Psoas muscle (tissue), 8 donors: ENCODE measurements around the gene GPR15LG. TPM values are rescaled to one million over a fixed set of nuclear protein-coding genes. Genes with fewer than 3 reads are reported as not detected.
"Not testable (repeated sequence)": the region's sequence is repeated elsewhere in the genome, so short reads cannot be mapped to it uniquely, and the experiment has no call there.

Experiments used
- ATAC-seq, 4 donors: fragments of 200-7000 bp; cut with Tn5 transposase; one replicate each; pipeline ENCODE4 v1.9.1; 2020; ENCODE audit warnings: moderate library complexity in 3 of 4, mild to moderate bottlenecking in 2 of 4
- DNase-seq, 2 donors: peaks; one replicate each; pipeline ENCODE4 v3.0.0-alpha.2; 2020
- H3K27ac ChIP-seq: fragments of 200-600 bp; one replicate; pipeline ENCODE4 v1.8.0; 2022
- H3K27me3 ChIP-seq, 3 donors: fragments of 200-600 bp in 1 of 3; one replicate each; pipeline versions ENCODE4 v1.6.1 to v1.8.0; 2013 to 2022; ENCODE audit warnings: low read length in 2 of 3, mild to moderate bottlenecking in 2 of 3, moderate library complexity in 1 of 3; ENCODE audit not compliant: insufficient read depth in 3 of 3
- H3K36me3 ChIP-seq, 2 donors: fragments of 200-600 bp in 1 of 2; one replicate each; pipeline versions ENCODE4 v1.6.1 to v1.8.0; 2013 to 2022; ENCODE audit warnings: low read depth in 1 of 2, mild to moderate bottlenecking in 1 of 2, moderate library complexity in 1 of 2; ENCODE audit not compliant: insufficient read depth in 1 of 2
- H3K4me1 ChIP-seq: fragments of 200-600 bp; one replicate; pipeline ENCODE4 v1.8.0; 2022
- H3K4me3 ChIP-seq: fragments of 200-600 bp; one replicate; pipeline ENCODE4 v1.8.0; 2022; ENCODE audit warnings: mild to moderate bottlenecking
- H3K9me3 ChIP-seq: fragments of 200-600 bp; one replicate; pipeline ENCODE4 v1.8.0; 2022
- CTCF ChIP-seq: fragments of 200-600 bp; IDR thresholded peaks from one replicate; pipeline ENCODE4 v1.8.0; 2022; ENCODE audit warnings: antibody characterized with exemption
- WGBS, 3 donors: extraction: QIAGEN DNeasy Blood & Tissue Kit; methylation state at CpG; one replicate each; pipeline versions ENCODE4 v1.1.6 to v1.1.7; 2013; 5-methylcytosine and 5-hydroxymethylcytosine counted together
- intact Hi-C, 2 donors: fragments of 100-400 bp; cut with DNase I; formaldehyde crosslinking; loops; one replicate each; pipeline versions ENCODE4 v1.11.0 to v1.14.2; 2022
- polyA plus RNA-seq, 3 donors: library from polyadenylated mRNA; stranded (reverse); fragments of 200-250 nt; gene quantifications; one replicate each; pipeline ENCODE4 v1.2.3, GENCODE V29; 2013
- total RNA-seq, 4 donors: library from RNA; stranded (reverse); fragmentation: NEBNext Ultra II Directional in 2 of 4; extraction: Animal tissue kit (Norgen Biotek cat#: 25700) in 2 of 4; gene quantifications; one replicate each; pipeline versions ENCODE4 v1.2.1 to v1.2.4, GENCODE V29; 2021 to 2023
- donor health status: healthy with polysubstance abuse.
- donor health status: DM: no; HTN: no; CAD: no; lungs with moderate emphysema.
- donor health status: Bipolar disorder and iron deficiency.
- donor health status: healthy.
- donor health status: DM: yes; HTN: yes; CAD: no.
- donor health status: DM: no; HTN: no; CAD: no.
- donor health status: DM: no; HTN: no; CAD: no.
- donor health status: DM: yes; HTN: yes; CAD: no.

Gene GPR15LG
- total and polyA plus RNA-seq, 7 donors: 0.09 to 0.15 TPM; not detected in 5

DNA sequence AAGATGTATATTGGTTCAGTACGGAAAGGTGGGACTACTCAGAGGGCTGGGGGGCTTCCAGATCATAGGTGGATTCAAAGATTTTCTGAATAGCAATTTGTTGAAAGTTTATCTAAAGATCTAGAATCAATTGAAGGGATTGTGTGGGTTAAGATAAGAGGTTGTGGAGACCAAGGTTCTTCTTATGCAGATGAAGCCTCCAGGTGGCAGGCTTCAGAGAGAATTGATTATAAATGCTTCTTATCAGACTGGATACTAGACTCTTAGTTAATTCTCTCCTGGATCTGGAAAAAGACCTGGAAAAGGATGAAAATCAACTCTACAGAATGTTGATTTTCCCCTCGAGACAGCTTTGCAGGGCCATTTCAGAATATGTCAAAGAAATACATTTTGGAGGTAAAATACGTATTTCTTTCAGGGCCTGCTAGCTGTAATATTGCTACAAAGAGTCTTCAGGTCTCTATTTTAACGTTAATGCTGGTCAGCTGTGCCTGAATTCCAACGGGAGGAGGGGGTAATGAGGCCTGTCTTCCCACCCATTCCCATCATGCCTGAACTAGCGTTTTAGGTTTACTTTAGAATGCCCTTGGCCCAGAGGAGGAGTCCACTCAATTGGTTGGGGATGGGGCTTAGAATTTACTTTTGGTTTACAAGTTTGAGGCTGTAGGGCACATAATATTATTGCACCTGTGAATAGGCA is 12.8 kb upstream of the GPR15LG start:
- no peak for DNase-seq
- no peaks in the 10 kb centered on the region for H3K27me3 ChIP-seq
- H3K4me1 ChIP-seq: no peaks in the 10 kb centered on the region
- intact Hi-C loops: no loop called here
- no peak overlapping the region for H3K4me3 ChIP-seq
- no peak for ATAC-seq
- WGBS, 3 donors: 40 to 47% (median 41%) methylated on average over 6 of the region's 6 CpGs
- no peaks in the 10 kb centered on the region for H3K9me3 ChIP-seq
- no peaks in the 10 kb centered on the region for H3K36me3 ChIP-seq
- H3K27ac ChIP-seq: no peak overlapping the region
- no peak for TF ChIP-seq CTCF

DNA sequence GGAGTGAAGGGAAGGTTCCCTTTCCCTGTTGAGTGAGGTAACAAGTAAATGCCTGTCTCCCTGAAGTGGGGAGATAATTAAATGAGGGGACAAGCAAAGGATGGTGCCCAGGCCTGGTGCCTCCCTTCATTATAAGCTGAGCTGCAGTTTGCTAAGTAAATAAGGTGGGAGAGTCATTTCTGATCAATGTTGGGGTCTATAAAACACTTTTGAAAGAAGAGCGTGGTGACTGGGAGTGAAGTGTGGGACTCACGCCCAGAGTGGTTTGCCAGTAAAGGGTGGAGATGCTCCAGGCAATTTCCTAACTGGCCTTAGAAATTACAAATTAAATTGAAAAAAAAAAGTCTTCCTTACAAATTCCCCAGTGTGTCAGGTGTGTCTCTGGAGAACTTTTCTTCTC is 9.6 kb upstream of the GPR15LG start:
- 44 to 58% (median 55%) methylated on average over 2 of the region's 2 CpGs for WGBS, 3 donors
- no peak for ATAC-seq
- intact Hi-C loops: no loop called here

GRCh38 chr10:84164442-84164841 is 9.2 kb upstream of the GPR15LG start:
- WGBS, 3 donors: 17 to 21% (median 20%) methylated on average over 2 of the region's 2 CpGs
- Histone ChIP-seq H3K9me3 (no peaks in the 10 kb centered on the region), H3K4me1 (no peaks in the 10 kb centered on the region), H3K4me3 (no peak overlapping the region), H3K36me3 (no peaks in the 10 kb centered on the region), H3K27me3 (no peaks in the 10 kb centered on the region), H3K27ac (no peak overlapping the region)
- no peak for ATAC-seq
- no peak for TF ChIP-seq CTCF
- no peak for DNase-seq
- intact Hi-C loops: no loop called here

More for the DNA sequence above, 9.6 kb upstream of the GPR15LG start:
- Histone ChIP-seq H3K4me3 (no peak overlapping the region), H3K4me1 (no peaks in the 10 kb centered on the region), H3K27ac (no peak overlapping the region), H3K27me3 (no peaks in the 10 kb centered on the region), H3K36me3 (no peaks in the 10 kb centered on the region), H3K9me3 (no peaks in the 10 kb centered on the region)
- no peak for TF ChIP-seq CTCF
- DNase-seq: no peak

- no peaks in the 10 kb centered on the region for H3K9me3 ChIP-seq
- no peak for TF ChIP-seq CTCF
- H3K27me3 ChIP-seq: no peaks in the 10 kb centered on the region
- no peak overlapping the region for H3K27ac ChIP-seq
- no peaks in the 10 kb centered on the region for H3K36me3 ChIP-seq
- no peak for DNase-seq
- no peak for ATAC-seq
- 89 to 93% (median 92%) methylated on average over 4 of the region's 4 CpGs for WGBS, 3 donors
- no peaks in the 10 kb centered on the region for H3K4me1 ChIP-seq
- intact Hi-C loops: no loop called here
- no peak overlapping the region for H3K4me3 ChIP-seq
Measured at GRCh38 chr10:84166620-84167288, 6.8 kb upstream of the GPR15LG start.

DNA sequence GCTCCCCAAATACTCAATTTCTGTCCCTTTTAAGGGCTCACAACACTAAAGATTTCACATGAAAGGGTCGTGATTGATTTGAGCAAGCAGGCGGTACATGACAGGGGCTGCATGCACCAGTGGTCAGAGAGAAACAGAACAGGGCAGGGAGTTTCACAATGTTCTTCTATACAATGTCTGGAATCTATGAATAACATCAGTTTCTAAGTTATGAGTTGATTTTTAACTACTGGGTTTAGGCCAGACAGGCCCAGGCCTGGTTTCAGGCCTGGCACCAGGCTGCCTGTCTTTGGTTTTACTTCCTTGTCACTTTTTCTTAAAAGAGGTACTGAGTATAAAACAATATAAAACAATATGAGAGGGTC is 6.3 kb upstream of the GPR15LG start:
- H3K4me3 ChIP-seq, DNase-seq, H3K36me3 ChIP-seq, H3K9me3 ChIP-seq, H3K4me1 ChIP-seq, intact Hi-C loops, H3K27ac ChIP-seq, H3K27me3 ChIP-seq, ATAC-seq: not testable (repeated sequence)
- 88 to 89% (median 89%) methylated on average over 2 of the region's 2 CpGs for WGBS, 3 donors

DNA sequence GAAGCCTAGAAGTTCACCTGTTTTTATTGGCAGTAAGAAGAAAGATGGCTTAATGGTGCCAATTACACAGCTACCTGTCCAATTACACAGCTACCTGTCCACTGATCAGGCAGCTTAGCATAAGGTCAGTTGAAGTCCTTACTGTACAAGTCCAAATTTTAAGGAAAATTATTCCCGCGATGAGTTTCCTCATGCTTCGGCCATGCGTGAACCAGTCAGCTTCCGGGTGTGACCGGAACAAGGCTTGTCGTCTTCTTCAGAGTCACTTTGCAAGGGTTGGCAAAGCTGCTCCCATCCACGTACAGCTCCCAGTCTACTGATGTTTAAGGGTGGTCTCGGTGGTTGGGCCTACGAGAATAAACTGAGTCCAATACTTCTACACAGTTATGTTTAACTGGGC is 5.2 kb upstream of the GPR15LG start:
- ATAC-seq, intact Hi-C loops: not testable (repeated sequence)
- WGBS, 3 donors: 94 to 97% (median 94%) methylated on average over 10 of the region's 10 CpGs

DNA sequence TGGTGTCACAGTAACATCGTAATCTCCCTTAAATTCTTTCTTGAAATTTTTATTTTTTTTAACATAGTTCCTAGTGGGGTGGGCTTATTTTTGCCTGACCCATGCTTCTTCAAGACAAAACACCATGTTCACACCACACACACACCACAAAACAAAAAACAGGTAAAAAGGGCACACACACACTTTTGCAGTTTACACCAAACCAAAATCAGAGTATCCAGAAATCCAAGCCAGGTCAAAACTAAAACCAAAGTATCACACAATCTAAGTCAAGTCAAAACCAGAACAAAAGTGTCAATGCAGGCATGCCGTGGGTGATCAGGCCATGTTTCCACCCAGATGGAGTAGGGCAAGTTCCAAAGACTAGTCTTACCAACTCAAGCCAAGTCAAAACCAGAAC is 2.4 kb upstream of the GPR15LG start:
- H3K36me3 ChIP-seq, DNase-seq, H3K4me3 ChIP-seq, H3K27me3 ChIP-seq, H3K27ac ChIP-seq, H3K9me3 ChIP-seq, ATAC-seq, H3K4me1 ChIP-seq, intact Hi-C loops: not testable (repeated sequence)
- WGBS, 3 donors: 70 to 92% (median 71%) methylated on average over 2 of the region's 2 CpGs

More for the DNA sequence above, 5.2 kb upstream of the GPR15LG start:
- DNase-seq, H3K27me3 ChIP-seq, H3K4me1 ChIP-seq, H3K36me3 ChIP-seq, H3K27ac ChIP-seq, H3K9me3 ChIP-seq, H3K4me3 ChIP-seq: not testable (repeated sequence)
